GM19193 (cell line): ENCODE measurements around the gene DCLK1.

Experiments used
- POLR2A ChIP-seq: IDR thresholded peaks from 4 replicates; pipeline ENCODE4 v1.6.1; 2011; ENCODE audit not compliant: insufficient read depth, insufficient read length; ENCODE audit errors: extremely low read depth

DCLK1 gene

GRCh38 chr13:35794734-35795389 lies 336.3 kb downstream of the DCLK1 start:
- TF ChIP-seq POLR2A: no peak

- TF ChIP-seq POLR2A: no peak
Measured at GRCh38 chr13:35793823-35794222, 337.4 kb downstream of the DCLK1 start.

- TF ChIP-seq POLR2A: no peak
Measured at GRCh38 chr13:35792911-35793310, 338.3 kb downstream of the DCLK1 start.

GRCh38 chr13:35792021-35792420 lies 339.2 kb downstream of the DCLK1 start:
- TF ChIP-seq POLR2A: no peak

- no peak for TF ChIP-seq POLR2A
Measured at GRCh38 chr13:35791184-35791851, 339.9 kb downstream of the DCLK1 start.

GRCh38 chr13:35789335-35790165 lies 341.6 kb downstream of the DCLK1 start:
- no peak for TF ChIP-seq POLR2A

GRCh38 chr13:35787937-35788336 lies 343.2 kb downstream of the DCLK1 start:
- no peak for TF ChIP-seq POLR2A

GRCh38 chr13:35785576-35786303 lies 345.4 kb downstream of the DCLK1 start:
- TF ChIP-seq POLR2A: no peak

- no peak for TF ChIP-seq POLR2A
Measured at GRCh38 chr13:35784286-35784951, 346.8 kb downstream of the DCLK1 start.

GRCh38 chr13:35782793-35783192 lies 348.4 kb downstream of the DCLK1 start:
- no peak for TF ChIP-seq POLR2A

GRCh38 chr13:35781036-35782000 lies 349.9 kb downstream of the DCLK1 start:
- TF ChIP-seq POLR2A: no peak

GRCh38 chr13:35780613-35781012 lies 350.6 kb downstream of the DCLK1 start:
- no peak for TF ChIP-seq POLR2A

GRCh38 chr13:35771898-35772297 lies 359.3 kb downstream of the DCLK1 start:
- no peak for TF ChIP-seq POLR2A
